Stimulated activated CD4-positive, alpha-beta T cell treated with anti-CD3 and anti-CD28 coated beads, TNF-alpha, amount 100 ng/mL, for 24 hours (primary cell): ENCODE measurements around the gene NOS3.
A peak's percentile ranks its signal among the peaks of the same experiment; 100 is the strongest.

Experiments
- DNase-seq, 3 experiments: peaks; one replicate each; pipeline ENCODE4 v3.0.0-alpha.2; 2020; ENCODE audit warnings: low read depth in 3 of 3

The NOS3 gene

GRCh38 chr7:150964593-150965111, 26.2 kb upstream of the NOS3 start:
- no peak for DNase-seq

DNA sequence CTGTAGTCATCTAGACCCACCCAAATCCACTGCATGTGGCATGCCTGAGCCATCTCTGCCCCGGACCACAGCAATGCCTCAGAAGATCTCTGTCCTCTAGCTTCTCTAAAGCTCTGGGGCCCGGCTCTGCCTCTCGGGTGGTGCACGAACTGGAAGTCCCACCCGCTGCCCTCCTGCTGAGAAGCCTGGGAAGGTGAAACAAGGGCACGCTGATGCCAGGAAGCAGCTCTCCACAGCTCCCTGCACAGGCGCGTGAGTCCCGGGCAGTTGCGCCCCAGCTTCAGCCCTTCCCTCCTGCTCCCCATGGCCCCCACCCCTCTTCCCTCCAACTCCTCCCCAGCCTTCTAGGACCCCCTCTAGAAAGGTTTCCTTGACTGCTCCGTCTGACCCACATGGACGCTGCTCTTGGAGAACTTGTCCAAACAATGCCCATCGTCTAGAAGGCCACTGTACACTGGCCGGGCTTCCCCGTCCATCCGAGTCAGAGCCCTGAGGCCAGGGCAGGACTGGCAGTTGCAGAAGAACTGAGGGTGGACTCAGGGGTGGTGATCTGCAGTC, 25.5 kb upstream of the NOS3 start:
- DNase-seq, result no peak

GRCh38 chr7:150966002-150966401, 24.8 kb upstream of the NOS3 start:
- DNase-seq, result no peak

DNA sequence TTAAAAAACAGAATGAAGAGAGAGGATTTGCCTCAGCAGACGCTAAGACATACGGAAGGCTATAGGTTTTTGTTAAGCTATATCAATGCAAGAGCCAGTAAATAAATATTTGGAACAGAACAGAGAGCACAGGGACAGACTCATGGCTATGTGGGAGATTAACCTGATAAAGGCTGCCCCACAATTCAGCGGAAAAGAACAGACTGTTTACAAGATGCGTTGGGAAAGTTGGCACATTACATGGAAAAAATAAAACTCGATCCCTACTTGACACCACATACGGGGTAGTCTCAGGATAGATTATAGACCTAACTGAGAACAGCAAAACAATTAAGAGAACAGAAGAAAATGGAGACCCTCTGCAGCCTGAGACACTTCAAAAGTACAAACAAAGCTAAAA, 23.5 kb upstream of the NOS3 start:
- DNase-seq, result no peak

DNA sequence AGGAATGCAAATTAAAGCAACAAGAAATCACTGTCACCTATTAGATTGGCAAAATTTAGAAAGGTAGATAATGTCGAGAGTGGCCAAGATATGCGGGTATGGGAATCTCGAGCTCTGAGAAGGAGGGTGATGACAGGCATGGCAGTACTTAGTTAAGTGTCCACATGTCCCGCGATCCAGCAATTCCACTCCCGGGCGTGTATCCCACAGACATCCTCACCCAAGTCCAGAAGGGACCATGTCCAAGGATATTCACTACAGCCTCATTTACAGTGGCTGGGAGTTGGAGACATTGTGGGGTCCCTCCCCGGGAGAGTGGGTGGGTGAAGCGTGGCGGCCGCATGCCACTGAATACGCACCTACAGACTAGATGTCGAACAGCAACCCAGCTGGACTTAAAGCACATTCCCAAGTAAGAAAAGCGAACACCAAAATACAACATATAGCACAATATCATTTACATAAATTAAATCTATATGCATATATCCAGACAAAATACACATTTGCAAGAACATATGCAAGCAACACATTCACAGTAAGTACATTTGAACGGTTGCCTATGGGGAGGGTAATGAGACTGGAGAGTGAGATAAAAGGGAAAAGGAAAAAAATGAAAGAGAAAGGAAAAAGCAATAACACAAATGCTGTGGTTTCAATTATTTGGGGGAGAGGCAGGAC, 22.6 kb upstream of the NOS3 start:
- no peak for DNase-seq

GRCh38 chr7:150968734-150969372, 22.0 kb upstream of the NOS3 start:
- no peak for DNase-seq

- no peak for DNase-seq
These were observed 21.3 kb upstream of the NOS3 start for GRCh38 chr7:150969475-150969874.

GRCh38 chr7:150970424-150970823, 20.4 kb upstream of the NOS3 start:
- DNase-seq, result no peak

DNA sequence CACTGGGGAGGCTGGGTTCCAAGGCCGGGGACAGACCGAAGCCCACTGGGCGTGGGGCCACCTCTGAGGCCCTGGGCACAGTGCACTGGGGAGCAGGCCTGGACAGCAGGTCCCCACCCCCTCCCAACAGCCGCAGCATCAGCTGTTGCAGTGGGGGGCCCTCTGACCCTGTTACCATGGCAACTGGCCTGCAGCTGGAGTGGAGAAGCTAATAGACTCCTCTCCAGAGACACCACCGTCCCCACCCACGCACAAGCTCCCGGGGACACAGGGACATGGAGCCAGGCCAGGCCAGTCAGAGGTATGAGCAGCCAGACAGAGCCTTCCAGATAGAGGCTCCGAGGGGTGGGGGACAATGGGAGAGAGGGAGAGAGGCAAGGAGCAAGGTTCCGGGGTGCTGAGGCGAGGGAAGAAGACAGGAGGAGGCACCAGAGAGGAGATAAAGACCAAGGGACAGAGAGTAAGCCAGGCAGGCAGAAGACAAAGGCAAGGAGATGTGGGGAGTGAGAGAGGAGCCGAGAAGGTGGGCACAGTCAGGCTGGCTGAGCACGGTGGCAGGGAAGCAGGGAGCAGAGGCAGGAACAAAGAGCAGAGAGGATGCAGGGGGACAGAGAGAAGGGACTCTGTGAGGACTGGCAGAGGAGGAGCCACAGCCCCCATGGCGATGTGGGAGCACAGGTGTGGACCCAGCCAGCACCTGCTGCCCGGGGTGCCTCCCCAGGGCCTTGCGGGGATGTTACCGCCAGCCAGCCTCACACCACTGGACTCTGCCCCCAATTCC, 19.4 kb upstream of the NOS3 start:
- DNase-seq, result no peak

DNA sequence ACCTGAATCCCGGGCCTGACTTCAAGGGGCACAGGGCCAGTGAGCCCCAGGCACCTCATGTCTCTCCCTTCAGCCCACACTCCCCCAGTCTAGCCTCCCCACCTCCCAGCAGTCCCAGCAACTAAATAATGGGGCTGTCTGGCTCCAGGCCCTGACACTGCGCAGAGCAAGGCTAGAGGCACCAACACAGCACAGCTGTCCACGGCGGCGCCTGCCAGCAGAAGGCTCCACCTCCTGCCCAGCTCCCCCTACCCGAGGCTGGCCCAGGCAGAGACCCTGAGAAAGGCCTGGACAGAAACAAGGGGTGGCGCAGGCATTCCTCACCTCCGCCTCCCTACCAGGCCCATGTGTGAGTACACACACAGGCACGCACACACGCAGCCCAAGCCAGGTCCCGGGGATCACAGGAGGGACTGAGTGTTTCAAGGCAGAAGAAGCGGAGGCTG, 18.8 kb upstream of the NOS3 start:
- no peak for DNase-seq

DNA sequence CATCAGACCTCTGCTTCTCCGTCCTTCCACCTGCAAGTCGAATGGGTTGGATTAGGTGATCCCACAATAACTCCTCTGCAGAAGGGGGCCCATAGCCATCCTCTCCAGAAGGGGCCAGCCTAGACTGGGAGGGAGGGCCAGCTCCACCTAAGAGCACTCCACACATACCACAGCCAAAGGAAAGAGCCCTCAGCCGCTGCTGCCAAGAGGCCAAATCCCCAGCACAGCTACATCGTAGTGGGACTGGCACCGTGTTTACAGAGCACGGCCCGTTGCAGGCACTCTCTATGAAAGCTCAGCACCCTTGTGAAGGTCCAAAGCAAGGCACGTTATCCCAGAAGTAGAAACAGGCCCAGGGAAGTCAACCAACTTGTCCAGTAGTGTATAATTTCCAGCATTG, 18.1 kb upstream of the NOS3 start:
- no peak for DNase-seq

DNA sequence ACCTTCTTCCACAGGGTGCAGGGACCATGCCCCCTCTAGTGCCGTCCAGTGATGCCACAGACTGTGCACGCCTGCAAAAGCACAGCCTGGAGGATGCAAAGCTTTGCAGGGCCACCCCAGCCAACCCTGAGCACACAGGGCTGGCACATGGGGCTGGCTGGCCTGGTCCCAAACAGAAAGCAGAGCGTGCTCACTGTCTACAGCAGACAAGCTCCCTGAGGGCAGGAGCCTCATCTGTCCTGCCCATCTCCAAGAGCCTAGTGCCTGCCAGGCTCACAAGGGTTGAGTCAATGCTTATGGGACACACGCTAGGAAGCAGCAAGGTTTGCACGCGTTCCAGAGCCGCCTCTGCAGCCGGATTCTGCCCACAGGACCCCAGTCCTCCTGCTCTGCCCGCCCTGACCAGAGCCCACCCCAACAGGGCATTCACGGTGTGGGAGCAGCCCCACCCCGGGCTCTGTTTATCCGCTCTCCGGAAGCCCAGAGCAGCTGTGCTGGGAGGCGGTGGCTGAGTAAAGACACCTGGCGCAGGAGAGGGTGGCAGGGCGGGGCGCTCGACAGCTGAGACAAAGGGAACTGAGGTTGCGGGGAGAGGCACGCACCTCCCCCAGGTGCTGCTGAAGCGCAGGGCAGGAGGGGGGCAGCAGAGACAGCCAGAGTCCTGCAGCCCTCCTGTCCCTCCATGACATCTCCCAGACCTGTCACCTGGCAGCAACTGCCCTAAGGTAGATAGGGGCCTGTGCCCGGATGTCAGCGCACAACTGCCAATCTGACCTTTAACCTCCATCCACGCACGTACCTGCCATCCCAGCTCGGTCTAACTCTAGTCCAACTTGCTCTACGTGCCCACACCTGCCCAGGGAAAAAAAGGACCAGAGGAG, 17.0 kb upstream of the NOS3 start:
- DNase-seq, result no peak

DNA sequence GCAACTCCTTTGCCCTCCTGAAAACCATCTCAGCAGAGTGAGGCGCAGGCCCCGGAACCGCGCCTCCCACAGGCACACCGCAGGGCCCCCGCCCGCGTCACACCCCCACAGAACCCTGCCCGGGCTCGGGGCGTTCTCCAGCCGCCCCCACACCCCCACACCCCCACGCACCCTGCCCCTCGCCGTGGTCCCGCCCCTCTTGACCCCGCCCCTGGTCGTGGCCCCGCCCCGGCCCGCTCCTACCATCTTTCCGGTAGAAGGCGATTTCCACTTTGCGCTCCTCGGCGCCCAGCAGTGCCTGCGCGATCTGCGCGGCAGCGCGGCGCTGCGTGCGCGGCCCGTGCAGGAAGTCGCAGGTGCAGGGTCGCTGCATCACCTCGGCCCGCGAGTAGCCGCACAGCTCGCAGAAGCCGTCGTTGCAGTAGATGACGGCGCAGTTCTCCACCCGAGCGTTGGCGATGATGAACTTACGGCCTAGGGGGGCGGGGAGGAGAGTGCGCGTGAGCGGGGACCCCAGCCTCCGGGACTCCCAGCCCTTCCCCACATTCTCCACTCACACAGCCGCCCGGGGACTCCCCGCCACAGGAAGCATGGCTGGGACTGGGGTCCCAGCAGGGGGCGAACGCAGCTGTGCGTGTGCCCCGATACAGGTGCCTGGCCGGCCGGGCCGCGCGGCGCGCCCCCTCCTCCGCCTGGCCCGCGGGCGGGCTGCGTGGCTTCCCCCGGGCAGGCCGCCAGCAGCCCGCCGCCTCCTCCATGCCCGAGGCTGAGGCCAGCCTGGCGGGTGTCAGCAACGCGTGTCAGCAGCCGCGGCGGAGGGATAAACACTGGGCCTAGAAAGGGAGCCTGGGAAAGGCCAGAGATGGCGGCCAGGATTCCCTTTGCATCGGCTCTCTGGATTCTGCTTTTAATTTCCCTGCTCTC, 16.1 kb upstream of the NOS3 start:
- peak; percentile 50 to 79 (median 57) for DNase-seq

DNA sequence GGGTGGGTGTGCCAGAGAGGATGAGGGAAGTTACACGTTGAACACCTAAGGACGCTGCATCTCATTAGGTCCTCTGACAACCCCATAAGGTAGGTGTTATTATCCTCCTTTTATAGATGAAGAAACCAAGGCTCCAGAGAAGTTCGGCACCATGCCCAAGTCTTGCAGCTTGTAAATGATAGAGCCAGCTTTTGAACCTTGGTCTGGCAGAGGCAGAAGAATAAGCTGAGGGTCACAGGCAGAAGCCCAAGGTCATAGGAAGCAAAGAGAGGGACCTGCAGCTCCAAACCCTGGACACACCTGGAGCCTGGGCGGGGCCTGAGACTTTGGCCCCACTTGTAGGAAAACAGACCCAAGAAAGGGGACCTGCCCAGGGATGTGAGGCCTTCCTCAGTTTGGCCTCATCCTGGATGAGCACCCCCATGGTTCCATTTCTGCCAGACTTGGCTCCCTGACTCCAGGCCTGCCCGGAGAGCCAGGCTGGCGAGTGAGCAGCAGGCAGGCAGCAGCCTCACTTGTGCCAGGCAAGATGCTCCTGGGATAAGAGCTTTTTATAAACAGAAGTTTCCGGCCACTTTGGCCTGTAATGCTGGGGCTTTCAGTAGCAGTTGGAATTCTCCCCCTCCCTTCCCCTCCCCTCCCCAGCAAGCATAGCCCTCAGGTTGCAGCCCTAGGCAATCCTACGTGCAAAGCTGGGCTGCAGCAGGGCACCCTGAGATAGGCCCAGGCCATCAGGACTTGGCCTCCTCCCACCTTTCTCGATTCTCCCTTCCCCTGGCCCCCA, 15.1 kb upstream of the NOS3 start:
- DNase-seq, result no peak

- no peak for DNase-seq
These were observed 14.1 kb upstream of the NOS3 start for GRCh38 chr7:150976529-150977381.

GRCh38 chr7:150977382-150978125, 13.3 kb upstream of the NOS3 start:
- DNase-seq, result no peak

GRCh38 chr7:150978126-150978789, 12.6 kb upstream of the NOS3 start, which contains the start of gene KCNH2:
TSS of gene KCNH2 (minus strand) at chr7:150978321. CDS start at chr7:150977913, 408 bp downstream.
- no peak for DNase-seq
